ENCODE data around the gene KIR3DL2.

DNA sequence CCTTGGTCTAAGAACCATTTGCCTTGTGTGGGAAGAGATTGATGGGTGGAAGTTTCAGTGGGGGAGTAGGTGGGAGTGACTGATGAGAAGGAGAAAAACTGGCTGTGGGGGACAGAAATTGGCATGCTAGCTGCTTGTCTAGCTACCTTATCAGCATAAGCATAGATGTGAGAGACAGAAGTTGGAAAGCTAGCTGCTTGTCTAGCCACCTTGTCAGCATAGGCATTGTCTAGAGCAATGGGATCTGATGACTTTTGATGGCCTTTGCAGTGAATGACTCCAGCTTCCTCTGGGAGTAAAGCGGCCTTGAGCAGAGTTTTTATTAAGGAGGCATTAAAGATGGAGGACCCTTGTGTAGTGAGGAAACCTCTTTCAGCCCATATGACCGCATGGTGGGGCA is 45.8 kb downstream of the KIR3DL2 start:
- TF ChIP-seq, protein P1, sequence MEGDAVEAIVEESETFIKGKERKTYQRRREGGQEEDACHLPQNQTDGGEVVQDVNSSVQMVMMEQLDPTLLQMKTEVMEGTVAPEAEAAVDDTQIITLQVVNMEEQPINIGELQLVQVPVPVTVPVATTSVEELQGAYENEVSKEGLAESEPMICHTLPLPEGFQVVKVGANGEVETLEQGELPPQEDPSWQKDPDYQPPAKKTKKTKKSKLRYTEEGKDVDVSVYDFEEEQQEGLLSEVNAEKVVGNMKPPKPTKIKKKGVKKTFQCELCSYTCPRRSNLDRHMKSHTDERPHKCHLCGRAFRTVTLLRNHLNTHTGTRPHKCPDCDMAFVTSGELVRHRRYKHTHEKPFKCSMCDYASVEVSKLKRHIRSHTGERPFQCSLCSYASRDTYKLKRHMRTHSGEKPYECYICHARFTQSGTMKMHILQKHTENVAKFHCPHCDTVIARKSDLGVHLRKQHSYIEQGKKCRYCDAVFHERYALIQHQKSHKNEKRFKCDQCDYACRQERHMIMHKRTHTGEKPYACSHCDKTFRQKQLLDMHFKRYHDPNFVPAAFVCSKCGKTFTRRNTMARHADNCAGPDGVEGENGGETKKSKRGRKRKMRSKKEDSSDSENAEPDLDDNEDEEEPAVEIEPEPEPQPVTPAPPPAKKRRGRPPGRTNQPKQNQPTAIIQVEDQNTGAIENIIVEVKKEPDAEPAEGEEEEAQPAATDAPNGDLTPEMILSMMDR (IDR thresholded peaks at IDR 0.05) = no peak
- no peak for TF ChIP-seq POLR2A (IDR thresholded peaks at IDR 0.05)

All from uterus (tissue), 2 donors.